DND-41 (cell line): ENCODE results near the gene PPM1D.
"Not testable (repeated sequence)": the region's sequence is repeated elsewhere in the genome, so short reads cannot be mapped to it uniquely, and the experiment has no call there.

Source experiments
- ATAC-seq: fragments of 200-7000 bp; cut with Tn5 transposase; 3 replicates; pipeline ENCODE4 v1.9.1; 2021; ENCODE audit warnings: low read depth; ENCODE audit not compliant: insufficient read depth
- DNase-seq: peaks from one replicate; pipeline ENCODE4 v3.0.0-alpha.2; 2020
- H2AFZ ChIP-seq: 2 replicates; pipeline ENCODE4 v1.6.0; 2012; ENCODE audit warnings: low read depth, low read length
- H3K27ac ChIP-seq: 2 replicates; pipeline ENCODE4 v1.5.1; 2012; ENCODE audit warnings: low read length, inconsistent platforms
- H3K27me3 ChIP-seq: fragments of 200-600 bp; sonication (generic); 2 replicates; pipeline ENCODE4 v1.6.0; 2012; ENCODE audit warnings: low read length, mild to moderate bottlenecking, inconsistent platforms; ENCODE audit not compliant: insufficient read depth, poor library complexity
- H3K36me3 ChIP-seq: 2 replicates; pipeline ENCODE4 v1.5.1; 2012; ENCODE audit warnings: low read length, inconsistent platforms; ENCODE audit not compliant: insufficient read depth
- H3K4me1 ChIP-seq: 2 replicates; pipeline ENCODE4 v1.5.1; 2012; ENCODE audit warnings: mild to moderate bottlenecking, low read length; ENCODE audit not compliant: insufficient read depth
- H3K4me2 ChIP-seq: 2 replicates; pipeline ENCODE4 v1.6.0; 2012; ENCODE audit warnings: mild to moderate bottlenecking, moderate library complexity, low read length, inconsistent platforms; ENCODE audit not compliant: insufficient read depth
- H3K4me3 ChIP-seq, 2 experiments: fragments of 200-600 bp in 1 of 2; shearing (Covaris generic) in 1 of 2; 2 replicates each; pipeline ENCODE4 v1.5.1; 2012 to 2016; ENCODE audit warnings: inconsistent platforms in 2 of 2, low read length in 2 of 2, mild to moderate bottlenecking in 2 of 2, low read depth in 1 of 2, moderate library complexity in 1 of 2
- H3K79me2 ChIP-seq: 2 replicates; pipeline ENCODE4 v1.6.0; 2012; ENCODE audit warnings: low read length, inconsistent platforms; ENCODE audit not compliant: insufficient read depth
- H3K9ac ChIP-seq: 2 replicates; pipeline ENCODE4 v1.6.0; 2012; ENCODE audit warnings: low read depth, mild to moderate bottlenecking, inconsistent platforms, low read length, moderate library complexity
- H3K9me3 ChIP-seq: 2 replicates; pipeline ENCODE4 v1.5.1; 2012; ENCODE audit warnings: low read length, moderate library complexity, mild to moderate bottlenecking, inconsistent platforms; ENCODE audit not compliant: insufficient read depth, severe bottlenecking
- H4K20me1 ChIP-seq: 2 replicates; pipeline ENCODE4 v1.6.0; 2012; ENCODE audit warnings: low read length; ENCODE audit not compliant: insufficient read depth
- EZH2 ChIP-seq: IDR thresholded peaks from 3 replicates; pipeline ENCODE4 v1.6.1; 2012; ENCODE audit warnings: borderline replicate concordance, low read depth, mild to moderate bottlenecking, moderate library complexity, low read length, inconsistent platforms; ENCODE audit not compliant: severe bottlenecking
- TF ChIP-seq, protein P1 (sequence below): IDR thresholded peaks from 2 replicates; pipeline ENCODE4 v1.5.1; 2012; ENCODE audit warnings: borderline replicate concordance, low read length, moderate library complexity, mild to moderate bottlenecking; ENCODE audit not compliant: poor library complexity, severe bottlenecking; ENCODE audit errors: extremely low read depth

Gene PPM1D

DNA sequence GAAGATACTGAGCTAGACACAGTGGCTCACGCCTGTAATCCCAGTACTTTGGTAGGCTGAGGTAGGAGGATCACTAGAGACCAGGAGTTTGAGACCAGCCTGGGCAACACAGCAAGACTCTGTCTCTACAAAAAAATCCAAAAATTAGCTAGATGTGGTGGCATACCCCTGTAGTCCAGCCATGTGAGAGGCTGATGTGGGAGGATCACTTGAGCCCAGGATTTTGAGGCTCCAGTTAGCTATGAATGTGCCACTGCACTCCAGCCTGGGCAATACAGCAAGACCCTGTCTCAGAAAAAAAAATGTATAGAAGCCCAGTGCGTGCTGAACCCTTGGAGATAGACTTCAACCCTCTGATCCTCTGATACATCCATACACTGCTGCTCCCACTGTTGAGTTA, 7.2 kb upstream of the PPM1D start:
- Histone ChIP-seq H2AFZ (no peak overlapping the region), H4K20me1 (no peaks in the 10 kb centered on the region), H3K4me1 (no peaks in the 10 kb centered on the region), H3K9ac (no peak overlapping the region), H3K79me2 (no peaks in the 10 kb centered on the region), H3K27me3 (no peaks in the 10 kb centered on the region), H3K36me3 (no peaks in the 10 kb centered on the region), H3K27ac (no peak overlapping the region), H3K4me3 (no peak overlapping the region), H3K9me3 (no peaks in the 10 kb centered on the region), H3K4me2 (no peak overlapping the region)
- no peak for ATAC-seq
- no peak for TF ChIP-seq EZH2
- TF ChIP-seq, protein P1, sequence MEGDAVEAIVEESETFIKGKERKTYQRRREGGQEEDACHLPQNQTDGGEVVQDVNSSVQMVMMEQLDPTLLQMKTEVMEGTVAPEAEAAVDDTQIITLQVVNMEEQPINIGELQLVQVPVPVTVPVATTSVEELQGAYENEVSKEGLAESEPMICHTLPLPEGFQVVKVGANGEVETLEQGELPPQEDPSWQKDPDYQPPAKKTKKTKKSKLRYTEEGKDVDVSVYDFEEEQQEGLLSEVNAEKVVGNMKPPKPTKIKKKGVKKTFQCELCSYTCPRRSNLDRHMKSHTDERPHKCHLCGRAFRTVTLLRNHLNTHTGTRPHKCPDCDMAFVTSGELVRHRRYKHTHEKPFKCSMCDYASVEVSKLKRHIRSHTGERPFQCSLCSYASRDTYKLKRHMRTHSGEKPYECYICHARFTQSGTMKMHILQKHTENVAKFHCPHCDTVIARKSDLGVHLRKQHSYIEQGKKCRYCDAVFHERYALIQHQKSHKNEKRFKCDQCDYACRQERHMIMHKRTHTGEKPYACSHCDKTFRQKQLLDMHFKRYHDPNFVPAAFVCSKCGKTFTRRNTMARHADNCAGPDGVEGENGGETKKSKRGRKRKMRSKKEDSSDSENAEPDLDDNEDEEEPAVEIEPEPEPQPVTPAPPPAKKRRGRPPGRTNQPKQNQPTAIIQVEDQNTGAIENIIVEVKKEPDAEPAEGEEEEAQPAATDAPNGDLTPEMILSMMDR = no peak
- DNase-seq = no peak

DNA sequence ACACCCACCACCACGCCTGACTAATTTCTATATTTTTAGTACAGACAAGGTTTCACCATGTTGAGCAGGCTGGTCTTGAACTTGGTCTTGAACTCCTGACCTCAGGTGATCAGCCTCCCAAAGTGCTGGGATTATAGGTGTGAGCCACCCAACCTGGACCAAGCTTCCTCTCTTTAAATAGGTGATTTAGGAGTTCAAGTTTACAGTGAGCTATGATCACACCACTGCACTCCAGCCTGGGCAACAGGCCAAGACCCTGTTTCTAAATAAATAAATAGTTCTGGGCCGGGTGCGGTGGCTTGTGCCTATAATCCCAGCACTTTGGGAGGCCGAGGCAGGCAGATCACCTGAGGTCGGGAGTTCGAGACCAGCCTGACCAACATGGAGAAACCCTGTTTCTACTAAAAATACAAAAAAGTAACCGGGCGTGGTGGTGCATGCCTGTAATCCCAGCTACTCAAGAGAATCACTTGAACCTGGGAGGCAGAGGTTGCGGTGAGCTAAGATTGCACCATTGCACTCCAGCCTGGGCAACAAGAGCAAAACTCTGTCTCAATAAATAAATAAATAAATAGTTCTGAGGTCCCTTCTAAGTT, 6.5 kb upstream of the PPM1D start:
- not testable (repeated sequence) for H3K27ac ChIP-seq, H3K9ac ChIP-seq, H2AFZ ChIP-seq, H4K20me1 ChIP-seq, ATAC-seq, DNase-seq, H3K4me2 ChIP-seq, H3K27me3 ChIP-seq, H3K4me1 ChIP-seq, H3K4me3 ChIP-seq, H3K79me2 ChIP-seq, H3K36me3 ChIP-seq, H3K9me3 ChIP-seq

DNA sequence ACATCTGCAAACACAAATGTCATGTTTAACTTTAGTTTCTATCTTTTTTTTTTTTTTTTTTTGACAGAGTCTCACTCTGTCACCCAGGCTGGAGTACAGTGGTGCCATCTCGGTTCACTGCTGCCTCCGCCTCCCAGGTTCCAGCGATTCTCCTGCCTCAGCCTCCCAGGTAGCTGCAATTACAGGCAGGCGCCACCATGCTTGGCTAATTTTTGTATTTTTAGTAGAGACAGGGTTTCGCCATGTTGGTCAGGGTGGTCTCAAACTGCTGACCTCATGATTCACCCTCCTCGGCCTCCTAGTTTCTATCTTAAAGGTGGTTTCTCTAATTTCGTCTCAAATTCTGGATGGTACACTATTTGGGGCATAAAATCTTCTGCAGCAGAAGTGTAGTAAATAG, 5.8 kb upstream of the PPM1D start:
- not testable (repeated sequence) for H3K27ac ChIP-seq, ATAC-seq, H3K36me3 ChIP-seq, H3K4me3 ChIP-seq, H3K27me3 ChIP-seq, H3K79me2 ChIP-seq, H3K9ac ChIP-seq, H4K20me1 ChIP-seq, DNase-seq, H2AFZ ChIP-seq, H3K9me3 ChIP-seq, H3K4me2 ChIP-seq
- H3K4me1 ChIP-seq = peaks cover 10% of the 10 kb centered on the region; the same call in 1 of the 2 replicates

DNA sequence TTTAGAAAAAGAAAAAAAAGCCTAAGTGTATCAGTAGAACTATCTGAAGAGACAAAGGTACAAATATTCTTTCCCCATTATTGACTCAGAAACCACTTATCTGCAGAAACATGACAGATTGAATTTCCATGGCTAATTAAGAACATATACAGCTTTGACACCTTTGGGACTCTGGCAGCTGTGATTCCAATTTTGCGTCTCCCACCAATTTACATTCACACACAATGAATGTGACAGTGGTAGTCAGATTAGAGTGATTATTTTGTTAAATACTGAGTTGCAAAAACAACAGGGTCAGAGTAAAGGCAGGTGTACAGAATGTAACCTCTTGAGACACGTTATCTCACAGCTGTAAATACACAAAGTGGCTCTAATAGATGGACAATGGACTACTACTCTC, 5.3 kb upstream of the PPM1D start:
- Histone ChIP-seq H2AFZ (no peak overlapping the region), H3K27ac (no peak overlapping the region), H3K27me3 (no peaks in the 10 kb centered on the region), H3K9me3 (no peaks in the 10 kb centered on the region), H3K4me3 (no peak overlapping the region), H3K4me2 (no peak overlapping the region), H3K36me3 (no peaks in the 10 kb centered on the region; the same call in 1 of the 2 replicates), H3K4me1 (peaks cover 11% of the 10 kb centered on the region; the same call in 1 of the 2 replicates), H4K20me1 (no peaks in the 10 kb centered on the region), H3K79me2 (no peaks in the 10 kb centered on the region), H3K9ac (no peak overlapping the region)
- no peak for TF ChIP-seq EZH2
- TF ChIP-seq, protein P1 = no peak
- no peak for DNase-seq
- ATAC-seq = no peak
